GM12874 (cell line): ENCODE results near the gene UBE2L3.

Experiments used
- TF ChIP-seq, protein P1 (sequence below): IDR thresholded peaks from 2 replicates; pipeline ENCODE4 v1.5.1; 2011; ENCODE audit warnings: low read depth, mild to moderate bottlenecking, control low read depth, low read length, moderate library complexity; ENCODE audit not compliant: insufficient read depth

The UBE2L3 gene

DNA sequence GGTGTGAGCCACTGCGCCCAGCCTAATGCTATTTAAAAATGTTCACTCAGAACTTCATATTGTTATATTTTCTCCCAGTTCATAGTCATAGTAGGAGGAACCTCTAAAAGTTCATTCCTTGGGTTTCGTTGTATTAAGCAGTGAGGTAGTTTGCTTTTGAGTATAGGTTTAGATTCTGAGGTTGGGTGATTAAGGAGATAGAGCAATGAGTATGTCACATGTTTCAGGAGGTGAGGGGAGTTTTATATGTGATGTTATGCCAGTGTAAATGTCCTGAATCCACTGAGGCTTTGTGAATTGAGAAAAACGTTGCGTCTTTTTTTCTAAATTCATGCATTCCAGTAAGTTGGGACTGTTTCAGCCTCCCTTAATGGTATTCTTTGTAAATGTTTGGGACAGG is 4.2 kb downstream of the UBE2L3 start:
- TF ChIP-seq, protein P1, sequence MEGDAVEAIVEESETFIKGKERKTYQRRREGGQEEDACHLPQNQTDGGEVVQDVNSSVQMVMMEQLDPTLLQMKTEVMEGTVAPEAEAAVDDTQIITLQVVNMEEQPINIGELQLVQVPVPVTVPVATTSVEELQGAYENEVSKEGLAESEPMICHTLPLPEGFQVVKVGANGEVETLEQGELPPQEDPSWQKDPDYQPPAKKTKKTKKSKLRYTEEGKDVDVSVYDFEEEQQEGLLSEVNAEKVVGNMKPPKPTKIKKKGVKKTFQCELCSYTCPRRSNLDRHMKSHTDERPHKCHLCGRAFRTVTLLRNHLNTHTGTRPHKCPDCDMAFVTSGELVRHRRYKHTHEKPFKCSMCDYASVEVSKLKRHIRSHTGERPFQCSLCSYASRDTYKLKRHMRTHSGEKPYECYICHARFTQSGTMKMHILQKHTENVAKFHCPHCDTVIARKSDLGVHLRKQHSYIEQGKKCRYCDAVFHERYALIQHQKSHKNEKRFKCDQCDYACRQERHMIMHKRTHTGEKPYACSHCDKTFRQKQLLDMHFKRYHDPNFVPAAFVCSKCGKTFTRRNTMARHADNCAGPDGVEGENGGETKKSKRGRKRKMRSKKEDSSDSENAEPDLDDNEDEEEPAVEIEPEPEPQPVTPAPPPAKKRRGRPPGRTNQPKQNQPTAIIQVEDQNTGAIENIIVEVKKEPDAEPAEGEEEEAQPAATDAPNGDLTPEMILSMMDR = no peak

GRCh38 chr22:21573293-21573734 is 5.8 kb downstream of the UBE2L3 start:
- TF ChIP-seq, protein P1 = no peak

DNA sequence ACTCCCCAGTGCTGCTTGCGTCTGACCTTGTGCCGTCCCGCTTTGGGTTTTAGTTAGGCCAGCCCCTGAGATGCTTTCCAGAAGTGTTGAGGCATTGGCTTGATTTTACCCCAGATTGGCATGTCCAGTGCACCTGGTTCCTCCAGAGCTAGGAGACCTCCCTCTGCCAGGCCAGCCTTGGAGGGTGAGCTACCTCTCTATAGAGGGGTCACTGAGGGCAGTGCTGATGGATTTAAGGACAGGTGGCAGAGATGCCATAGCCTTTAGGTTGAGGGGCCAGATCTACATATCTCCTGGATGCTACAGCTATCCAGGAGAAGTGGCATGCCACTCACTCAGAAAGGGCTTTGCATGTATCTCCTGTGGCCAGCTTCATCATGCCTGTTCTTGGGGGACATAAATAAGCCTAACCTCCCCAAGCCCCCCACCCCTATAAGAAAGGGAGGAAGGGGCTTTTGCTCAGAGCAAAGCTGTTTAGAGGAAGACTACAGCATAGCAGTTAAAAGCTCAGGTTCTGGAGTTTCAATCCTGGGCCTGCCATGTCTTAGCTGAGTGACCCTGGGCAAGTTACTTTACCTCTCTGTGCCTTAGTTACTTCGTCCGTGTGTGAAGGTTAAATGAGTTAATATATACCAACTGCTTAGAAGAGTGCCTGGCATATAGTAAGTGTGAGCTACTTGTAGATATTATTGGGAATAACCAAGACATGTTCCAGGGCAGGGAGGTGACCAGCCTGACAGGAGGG is 6.4 kb downstream of the UBE2L3 start:
- TF ChIP-seq, protein P1 = no peak

- TF ChIP-seq, protein P1 = no peak
These were observed 11.9 kb downstream of the UBE2L3 start for GRCh38 chr22:21579474-21579851.

- TF ChIP-seq, protein P1 = no peak
These were observed 15.6 kb downstream of the UBE2L3 start for GRCh38 chr22:21582801-21583740.

DNA sequence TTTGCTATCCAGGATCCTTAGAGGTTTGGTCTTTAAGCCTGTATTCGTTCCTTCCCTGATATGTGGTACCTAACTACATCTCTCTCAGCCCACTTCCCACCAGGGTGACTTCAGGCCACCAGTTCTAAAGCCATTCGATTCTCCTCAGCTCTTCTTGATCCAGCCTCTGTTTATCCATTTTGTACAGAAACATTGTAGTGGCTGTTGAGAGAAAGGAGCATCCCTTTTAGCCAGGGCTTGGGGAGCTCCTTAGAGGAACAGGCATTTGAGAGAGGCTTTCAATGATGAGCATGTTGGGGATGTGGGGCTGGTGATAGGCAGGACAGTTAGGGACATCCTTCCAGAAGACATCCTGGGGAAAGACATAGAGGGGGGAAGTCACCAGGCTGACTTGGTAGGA is 17.9 kb downstream of the UBE2L3 start:
- TF ChIP-seq, protein P1 = no peak
